Stimulated activated CD4-positive, alpha-beta T cell treated with anti-CD3 and anti-CD28 coated beads, Interleukin-2, amount 100 ng/mL, for 4 hours (primary cell): ENCODE measurements around the gene LTC4S.

Source experiments
- DNase-seq: peaks from one replicate; pipeline ENCODE4 v3.0.0-alpha.2; 2020; ENCODE audit warnings: low read depth

LTC4S gene

DNA sequence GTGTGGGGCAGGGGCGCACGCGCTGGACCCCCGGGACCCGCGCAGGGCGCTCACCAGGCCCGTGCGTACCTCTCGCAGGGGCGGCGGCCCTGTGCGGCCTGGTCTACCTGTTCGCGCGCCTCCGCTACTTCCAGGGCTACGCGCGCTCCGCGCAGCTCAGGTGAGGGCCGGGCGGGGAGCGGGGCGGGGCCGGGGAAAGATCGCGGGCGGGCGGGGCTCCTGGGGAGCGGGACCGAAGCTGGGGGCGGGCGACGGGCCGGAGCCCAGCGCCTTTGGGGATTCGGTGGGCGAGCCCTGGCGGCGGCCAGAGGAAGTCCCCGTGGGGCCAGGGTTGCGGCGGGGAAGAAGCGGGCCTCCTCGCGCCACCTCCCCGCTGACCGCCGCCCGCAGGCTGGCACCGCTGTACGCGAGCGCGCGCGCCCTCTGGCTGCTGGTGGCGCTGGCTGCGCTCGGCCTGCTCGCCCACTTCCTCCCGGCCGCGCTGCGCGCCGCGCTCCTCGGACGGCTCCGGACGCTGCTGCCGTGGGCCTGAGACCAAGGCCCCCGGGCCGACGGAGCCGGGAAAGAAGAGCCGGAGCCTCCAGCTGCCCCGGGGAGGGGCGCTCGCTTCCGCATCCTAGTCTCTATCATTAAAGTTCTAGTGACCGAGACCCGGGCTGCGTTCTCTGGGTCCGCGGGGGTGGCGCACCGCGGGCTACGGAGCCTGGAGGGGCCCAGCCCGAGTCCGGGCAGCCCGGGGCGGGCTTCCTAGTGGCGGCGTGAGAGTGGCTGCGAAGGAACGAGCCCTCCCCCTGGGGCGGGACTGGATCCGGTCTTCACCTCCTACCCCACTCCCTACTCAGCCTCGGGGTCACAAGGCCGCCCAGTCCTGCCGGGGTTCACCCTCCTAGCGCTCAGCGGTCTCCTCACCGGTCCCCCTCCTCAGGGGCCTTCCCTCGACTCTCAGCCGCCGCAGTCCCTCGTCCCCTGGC, 2.4 kb downstream of the LTC4S start:
- peak; percentile 56 for DNase-seq

GRCh38 chr5:179796877-179797608, 3.3 kb downstream of the LTC4S start:
- no peak for DNase-seq

DNA sequence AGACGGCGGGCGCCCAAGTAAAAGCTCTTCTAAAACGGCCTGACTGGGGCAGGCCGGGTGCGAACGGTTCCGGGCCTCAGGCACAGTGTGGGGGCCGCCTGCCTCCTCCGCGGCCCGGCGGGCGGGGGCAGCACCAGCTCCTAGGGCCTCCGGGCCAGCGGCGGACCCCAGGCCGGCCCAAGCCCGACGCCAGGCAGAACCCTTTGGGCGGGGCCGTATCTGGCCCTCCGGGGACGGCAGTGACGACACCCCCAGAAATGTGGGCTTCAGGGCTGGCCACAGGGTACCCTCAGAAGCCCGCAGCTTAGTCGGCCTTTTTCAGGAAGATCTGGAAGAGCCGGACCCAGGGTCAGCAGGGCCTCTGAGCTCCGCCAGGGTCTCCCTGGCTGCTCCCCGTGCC, 4.0 kb downstream of the LTC4S start:
- DNase-seq, result no peak

DNA sequence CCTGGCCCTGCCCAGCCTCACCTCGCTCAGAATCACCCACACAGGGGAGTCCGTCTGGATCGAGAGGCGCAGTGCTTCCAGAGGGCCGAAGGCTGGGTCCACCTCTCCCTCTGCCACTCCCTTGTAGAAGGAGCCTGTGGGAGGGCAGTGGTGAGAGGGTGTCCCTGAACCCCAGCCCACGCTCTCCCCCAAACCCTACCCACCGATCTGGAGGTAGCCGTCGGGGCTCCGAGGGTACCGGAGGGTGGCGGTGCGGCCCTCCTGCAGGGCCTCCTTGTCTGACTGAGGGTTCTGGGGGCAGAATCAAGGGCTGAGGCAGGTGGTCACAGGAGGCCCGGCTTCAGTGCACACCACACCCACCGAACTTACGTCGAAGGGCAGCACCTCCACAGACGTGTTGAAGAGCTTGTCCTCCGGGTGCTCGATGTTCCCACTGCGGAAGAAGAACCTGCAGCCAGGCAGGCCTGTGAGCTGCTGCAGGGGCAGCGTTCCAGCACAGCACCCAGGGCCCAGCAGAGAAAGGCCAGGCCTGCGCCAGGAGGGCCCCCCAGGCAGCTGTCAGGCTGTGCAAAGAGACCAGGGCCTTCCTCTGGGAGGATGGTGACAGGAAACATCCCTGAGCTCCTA, 4.5 kb downstream of the LTC4S start:
- no peak for DNase-seq

DNA sequence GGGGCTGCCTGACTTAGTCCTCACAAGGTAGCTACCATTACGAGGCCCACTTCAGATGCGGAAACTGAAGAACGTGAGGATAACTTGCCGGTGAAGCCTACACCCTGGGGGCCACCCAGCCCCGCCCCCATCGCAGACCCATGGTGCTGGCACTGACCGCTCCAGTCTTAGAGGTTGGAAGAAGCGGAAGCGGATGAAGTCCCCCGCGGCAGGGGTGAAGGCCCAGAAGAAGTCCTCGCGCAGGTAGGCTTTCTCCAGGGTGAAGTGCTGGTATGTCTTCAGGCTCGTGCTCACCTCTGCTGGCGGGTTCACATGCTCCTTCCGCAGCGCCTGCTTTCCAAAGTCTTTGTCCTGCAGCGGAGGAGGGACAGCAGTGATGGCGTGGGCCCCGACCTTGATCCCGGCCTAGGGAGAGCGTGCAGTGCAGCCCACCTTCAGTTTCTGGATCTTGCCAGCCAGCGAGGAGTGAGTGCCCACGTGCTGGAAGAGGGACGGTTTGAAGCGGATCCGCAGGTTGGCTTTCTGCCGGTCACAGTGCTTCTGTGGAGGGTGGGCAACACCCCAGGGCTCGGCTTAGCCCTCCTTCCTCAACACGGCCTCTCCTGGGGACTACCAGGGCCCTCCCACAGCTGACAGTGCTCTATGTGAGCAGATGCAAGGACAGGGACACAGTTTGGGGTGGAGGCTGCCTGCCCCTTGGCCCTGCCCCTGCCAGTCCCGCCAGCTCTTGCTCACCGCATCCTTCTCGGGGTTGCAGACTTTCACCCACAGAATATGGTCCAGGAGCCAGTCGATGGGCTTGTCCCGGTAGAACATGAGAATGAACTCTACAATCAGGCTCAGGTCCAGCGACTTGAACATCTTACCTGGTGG, 5.2 kb downstream of the LTC4S start:
- DNase-seq, result no peak

GRCh38 chr5:179799644-179799973, 5.8 kb downstream of the LTC4S start:
- no peak for DNase-seq

- no peak for DNase-seq
Measured at GRCh38 chr5:179800071-179800695, 6.4 kb downstream of the LTC4S start.

DNA sequence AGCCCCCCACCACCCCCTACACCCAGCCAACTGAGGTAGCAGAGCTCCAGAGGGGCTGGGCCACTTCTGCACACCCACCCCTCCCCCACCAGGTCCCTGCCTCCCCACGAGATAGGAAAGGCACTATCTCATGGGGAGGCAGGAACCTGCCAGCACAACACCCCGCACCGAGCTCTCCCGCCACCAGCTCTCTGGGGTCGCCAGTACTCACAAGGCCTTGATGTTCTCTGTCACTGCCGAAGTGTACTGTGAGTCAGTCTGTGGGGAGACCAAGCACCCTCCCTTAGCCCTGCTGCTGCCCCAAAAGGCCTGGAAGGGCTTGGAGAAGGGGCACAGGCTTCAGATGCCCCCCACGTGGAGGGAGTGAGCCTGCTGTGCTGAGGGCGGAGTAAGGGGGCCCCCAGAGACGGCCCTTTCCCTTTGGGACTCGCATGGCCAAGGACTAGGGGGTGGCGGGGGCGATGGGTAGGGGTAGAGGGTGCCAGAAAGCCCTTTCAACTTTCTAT, 7.0 kb downstream of the LTC4S start:
- no peak for DNase-seq

GRCh38 chr5:179801304-179802206, 7.8 kb downstream of the LTC4S start:
- peak; percentile 79 for DNase-seq

DNA sequence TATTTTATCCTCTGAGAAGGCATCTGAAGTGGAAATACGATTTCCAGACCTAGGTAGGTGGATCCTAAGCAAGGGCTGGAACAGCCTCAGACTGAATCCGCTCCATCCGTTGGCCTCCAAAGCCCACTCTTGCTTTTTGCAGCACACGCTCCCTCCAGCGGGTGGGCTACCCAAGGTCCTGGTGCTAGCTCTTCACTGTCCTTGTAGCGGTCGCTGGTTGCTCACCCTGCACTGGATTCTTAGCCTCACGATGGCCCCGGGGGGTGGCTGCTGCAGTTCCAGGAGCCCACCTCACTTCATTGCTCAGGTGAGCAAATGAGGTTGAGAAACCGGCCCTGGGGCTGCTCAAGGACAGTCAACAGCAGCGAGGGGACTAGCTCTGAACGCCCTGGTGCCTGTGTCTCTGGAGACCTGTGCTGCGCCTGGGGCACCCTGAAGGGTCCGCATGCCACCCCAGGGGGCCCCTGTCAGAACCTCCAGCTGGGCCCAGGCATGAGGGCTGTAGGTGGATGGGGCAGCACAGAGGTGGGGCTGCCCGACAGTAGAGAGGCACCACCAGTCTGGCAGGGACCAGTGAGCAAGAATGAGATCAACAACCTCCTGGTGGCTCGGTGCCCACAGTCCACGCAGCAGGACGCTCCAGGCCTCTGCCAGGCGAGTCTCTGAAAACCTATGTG, 8.6 kb downstream of the LTC4S start:
- DNase-seq, result no peak

GRCh38 chr5:179802950-179803562, 9.3 kb downstream of the LTC4S start:
- DNase-seq, result no peak

GRCh38 chr5:179803651-179804554, 10.1 kb downstream of the LTC4S start:
- DNase-seq, result no peak

DNA sequence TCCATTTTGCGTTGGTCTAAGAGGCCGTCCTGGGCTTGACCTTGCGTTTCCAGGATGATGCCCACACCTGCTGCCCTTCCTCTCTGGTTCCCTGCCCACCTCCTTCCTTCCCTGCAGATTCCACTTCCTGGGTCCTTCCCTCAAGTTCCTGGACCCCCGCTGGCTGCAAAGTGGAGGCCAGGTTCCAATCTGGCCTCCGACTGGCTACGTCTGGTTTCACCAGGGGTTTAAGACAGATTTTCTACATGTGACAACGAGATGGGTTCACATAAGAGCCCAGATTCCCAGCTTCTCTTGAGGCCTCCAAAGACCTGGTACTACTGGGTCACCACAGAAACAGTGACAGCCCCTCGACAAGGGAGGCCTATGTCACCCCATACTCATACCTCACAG, 10.8 kb downstream of the LTC4S start:
- no peak for DNase-seq

GRCh38 chr5:179805070-179805528, 11.3 kb downstream of the LTC4S start:
- no peak for DNase-seq

GRCh38 chr5:179805529-179806249, 11.9 kb downstream of the LTC4S start:
- DNase-seq, result no peak

- peak; percentile 33 for DNase-seq
Measured at GRCh38 chr5:179806250-179807048, 12.7 kb downstream of the LTC4S start, which contains the start of gene MGAT4B. Gene MGAT4B (minus strand): TSS chr5:179806866. CDS start chr5:179806583, 283 bp downstream.
